Naive B cell (primary cell): ENCODE measurements around the gene SPINK1. TPM values are rescaled to one million over a fixed set of nuclear protein-coding genes. Genes with fewer than 3 reads are reported as not detected.
"Not testable (repeated sequence)": the region's sequence is repeated elsewhere in the genome, so short reads cannot be mapped to it uniquely, and the experiment has no call there.

Source experiments
- ATAC-seq, 2 donors: fragments of 150-1000 bp; cut with Tn5 transposase; 2 replicates each; pipeline ENCODE4 v1.10.0; 2021; ENCODE audit warnings: low read depth in 2 of 2, mild to moderate bottlenecking in 2 of 2, moderate library complexity in 2 of 2
- DNase-seq: peaks from one replicate; pipeline ENCODE4 v3.0.0; 2022
- H3K27ac Mint-ChIP-seq, 6 donors: one replicate each; pipeline ENCODE4 v1.8.0; 2020 to 2022; ENCODE audit warnings: mild to moderate bottlenecking in 6 of 6, mixed read lengths in 6 of 6, moderate library complexity in 5 of 6, inconsistent platforms in 2 of 6
- H3K27me3 Mint-ChIP-seq, 3 donors: one replicate each; pipeline ENCODE4 v1.8.0; 2021 to 2022; ENCODE audit warnings: mixed read lengths in 3 of 3, mild to moderate bottlenecking in 1 of 3
- H3K36me3 Mint-ChIP-seq, 2 donors: one replicate each; pipeline ENCODE4 v1.8.0; 2020 to 2022; ENCODE audit warnings: mixed read lengths in 2 of 2, inconsistent platforms in 1 of 2, mild to moderate bottlenecking in 1 of 2
- H3K4me1 Mint-ChIP-seq, 3 donors: one replicate each; pipeline ENCODE4 v1.8.0; 2020 to 2022; ENCODE audit warnings: mixed read lengths in 3 of 3, inconsistent platforms in 1 of 3, mild to moderate bottlenecking in 1 of 3, moderate library complexity in 1 of 3
- H3K4me3 Mint-ChIP-seq, 8 donors: one replicate each; pipeline ENCODE4 v1.8.0; 2020 to 2022; ENCODE audit warnings: mild to moderate bottlenecking in 8 of 8, mixed read lengths in 8 of 8, moderate library complexity in 8 of 8, inconsistent platforms in 2 of 8
- H3K9me3 Mint-ChIP-seq, 7 donors: one replicate each; pipeline ENCODE4 v1.8.0; 2020 to 2022; ENCODE audit warnings: mixed read lengths in 7 of 7, mild to moderate bottlenecking in 5 of 7, inconsistent platforms in 2 of 7, moderate library complexity in 1 of 7
- polyA plus RNA-seq, 6 donors: library from polyadenylated mRNA; unstranded; fragments of 300-500 nt; fragmentation: Illumina TruSeq; gene quantifications; one replicate each; pipeline ENCODE4 v1.2.3, GENCODE V29; 2021; ENCODE audit warnings: low read depth in 6 of 6

Gene SPINK1
- not detected for polyA plus RNA-seq

GRCh38 chr5:147831465-147831864 is at the start of gene SPINK1:
SPINK1 (minus strand) TSS chr5:147831671; CDS start chr5:147831577, 94 bp downstream.
- no peaks in the 10 kb centered on the region for H3K9me3 Mint-ChIP-seq

GRCh38 chr5:147880487-147880886 is 49.0 kb upstream of the SPINK1 start:
- no peak overlapping the region for H3K4me3 Mint-ChIP-seq
- DNase-seq: no peak
- no peak for ATAC-seq
- no peaks in the 10 kb centered on the region for H3K9me3 Mint-ChIP-seq
- no peaks in the 10 kb centered on the region for H3K4me1 Mint-ChIP-seq
- H3K36me3 Mint-ChIP-seq: no peaks in the 10 kb centered on the region
- peaks cover 0 to 25% (median 10%) of the 10 kb centered on the region in 3 donors for H3K27me3 Mint-ChIP-seq
- H3K27ac Mint-ChIP-seq: no peak overlapping the region

More at GRCh38 chr5:147831465-147831864, at the start of gene SPINK1:
- DNase-seq (no peak), ATAC-seq (no peak)
- Mint-ChIP-seq H3K4me1 (no peaks in the 10 kb centered on the region), H3K36me3 (no peaks in the 10 kb centered on the region), H3K4me3 (no peak within 1 kb of the TSS), H3K27ac (no peak within 1 kb of the TSS), H3K27me3 (peaks cover 0 to 14% (median 5%) of the 10 kb centered on the region in 3 donors)

GRCh38 chr5:147879784-147880183 is 48.3 kb upstream of the SPINK1 start:
- Mint-ChIP-seq H3K4me1 (no peaks in the 10 kb centered on the region), H3K36me3 (no peaks in the 10 kb centered on the region), H3K27me3 (peaks cover 0 to 18% (median 10%) of the 10 kb centered on the region in 3 donors)

GRCh38 chr5:147878066-147878759 is 46.7 kb upstream of the SPINK1 start, which contains the start of gene SCGB3A2:
SCGB3A2 (plus strand) TSS chr5:147878711; CDS start chr5:147878804, 93 bp downstream.
- peaks cover 0 to 12% (median 10%) of the 10 kb centered on the region in 3 donors for H3K27me3 Mint-ChIP-seq
- no peaks in the 10 kb centered on the region for H3K9me3 Mint-ChIP-seq
- H3K4me3 Mint-ChIP-seq: no peak within 1 kb of the TSS
- DNase-seq (no peak), ATAC-seq (no peak)
- no peaks in the 10 kb centered on the region for H3K36me3 Mint-ChIP-seq
- no peak within 1 kb of the TSS for H3K27ac Mint-ChIP-seq
- no peaks in the 10 kb centered on the region for H3K4me1 Mint-ChIP-seq

More at GRCh38 chr5:147879784-147880183, 48.3 kb upstream of the SPINK1 start:
- H3K9me3 Mint-ChIP-seq: no peaks in the 10 kb centered on the region
- ATAC-seq (no peak), DNase-seq (no peak)
- no peak overlapping the region for H3K27ac Mint-ChIP-seq
- no peak overlapping the region for H3K4me3 Mint-ChIP-seq

GRCh38 chr5:147876626-147877025 is 45.2 kb upstream of the SPINK1 start:
- H3K27ac Mint-ChIP-seq: no peak overlapping the region

GRCh38 chr5:147876141-147876540 is 44.7 kb upstream of the SPINK1 start:
- no peak overlapping the region for H3K4me3 Mint-ChIP-seq
- no peaks in the 10 kb centered on the region for H3K4me1 Mint-ChIP-seq
- no peak overlapping the region for H3K27ac Mint-ChIP-seq
- DNase-seq (no peak), ATAC-seq (no peak)
- H3K36me3 Mint-ChIP-seq: no peaks in the 10 kb centered on the region
- no peaks in the 10 kb centered on the region for H3K9me3 Mint-ChIP-seq
- H3K27me3 Mint-ChIP-seq: peaks cover 0 to 12% (median 10%) of the 10 kb centered on the region in 3 donors

More at GRCh38 chr5:147876626-147877025, 45.2 kb upstream of the SPINK1 start:
- no peak for DNase-seq
- no peaks in the 10 kb centered on the region for H3K9me3 Mint-ChIP-seq
- peaks cover 0 to 12% (median 10%) of the 10 kb centered on the region in 3 donors for H3K27me3 Mint-ChIP-seq
- no peaks in the 10 kb centered on the region for H3K4me1 Mint-ChIP-seq
- ATAC-seq: no peak
- no peak overlapping the region for H3K4me3 Mint-ChIP-seq
- no peaks in the 10 kb centered on the region for H3K36me3 Mint-ChIP-seq

- H3K36me3 Mint-ChIP-seq: no peaks in the 10 kb centered on the region
- peak overlapping the region in 1 of 8 donors; percentile 3 for H3K4me3 Mint-ChIP-seq
- DNase-seq: no peak
These were observed 43.5 kb upstream of the SPINK1 start for GRCh38 chr5:147874910-147875367.

GRCh38 chr5:147874118-147874875 is 42.8 kb upstream of the SPINK1 start:
- ATAC-seq, DNase-seq, H3K27me3 Mint-ChIP-seq, H3K36me3 Mint-ChIP-seq, H3K4me3 Mint-ChIP-seq, H3K4me1 Mint-ChIP-seq, H3K9me3 Mint-ChIP-seq, H3K27ac Mint-ChIP-seq: not testable (repeated sequence)

More at GRCh38 chr5:147874910-147875367, 43.5 kb upstream of the SPINK1 start:
- no peaks in the 10 kb centered on the region for H3K4me1 Mint-ChIP-seq
- H3K27me3 Mint-ChIP-seq: no peaks in the 10 kb centered on the region
- peak overlapping the region in 1 of 6 donors; percentile 22 for H3K27ac Mint-ChIP-seq
- ATAC-seq: no peak
- no peaks in the 10 kb centered on the region for H3K9me3 Mint-ChIP-seq

GRCh38 chr5:147872744-147873435 is 41.4 kb upstream of the SPINK1 start:
- H3K27me3 Mint-ChIP-seq, H3K36me3 Mint-ChIP-seq, H3K27ac Mint-ChIP-seq, ATAC-seq, H3K9me3 Mint-ChIP-seq, H3K4me1 Mint-ChIP-seq, DNase-seq: not testable (repeated sequence)
- H3K4me3 Mint-ChIP-seq: peak overlapping the region in 1 of 8 donors; percentile 42

GRCh38 chr5:147871980-147872549 is 40.6 kb upstream of the SPINK1 start:
- H3K27ac Mint-ChIP-seq, H3K9me3 Mint-ChIP-seq, H3K4me1 Mint-ChIP-seq, H3K36me3 Mint-ChIP-seq, H3K27me3 Mint-ChIP-seq, DNase-seq, ATAC-seq, H3K4me3 Mint-ChIP-seq: not testable (repeated sequence)

- not testable (repeated sequence) for H3K9me3 Mint-ChIP-seq, DNase-seq, H3K4me3 Mint-ChIP-seq, ATAC-seq, H3K4me1 Mint-ChIP-seq, H3K36me3 Mint-ChIP-seq, H3K27me3 Mint-ChIP-seq, H3K27ac Mint-ChIP-seq
These were observed 38.4 kb upstream of the SPINK1 start for GRCh38 chr5:147869892-147870291.

GRCh38 chr5:147869112-147869511 is 37.6 kb upstream of the SPINK1 start:
- Mint-ChIP-seq H3K4me1 (no peaks in the 10 kb centered on the region), H3K27me3 (peaks cover 0 to 8% (median 6%) of the 10 kb centered on the region in 3 donors), H3K4me3 (no peak overlapping the region), H3K36me3 (no peaks in the 10 kb centered on the region), H3K27ac (no peak overlapping the region), H3K9me3 (no peaks in the 10 kb centered on the region)
- ATAC-seq: no peak
- no peak for DNase-seq
